Measurements from ENCODE around the gene COL6A2. TPM values are rescaled to one million over a fixed set of nuclear protein-coding genes. Genes with fewer than 3 reads are reported as not detected.

The COL6A2 gene
- total RNA-seq, 1 experiment from 2014 or later, result 111 TPM

GRCh38 chr21:46063227-46063626 is 34.7 kb upstream of the COL6A2 start:
- peaks cover 43% of the 10 kb centered on the region for H3K36me3 Mint-ChIP-seq
- H3K9me3 Mint-ChIP-seq, result peaks cover 52% of the 10 kb centered on the region
- H3K27me3 Mint-ChIP-seq (ENCODE audit: low read depth), result peaks cover 15% of the 10 kb centered on the region
- H3K4me3 Mint-ChIP-seq, result no peak overlapping the region
- H3K27ac Mint-ChIP-seq, result no peak overlapping the region
- TF ChIP-seq JAZF1 (CRISPR knock-in tag; IDR thresholded peaks at IDR 0.05) (no peak), ZNF416 (CRISPR knock-in tag; IDR thresholded peaks at IDR 0.05) (no peak), SMAD4 (CRISPR knock-in tag; IDR thresholded peaks at IDR 0.05) (no peak), GTF2I (CRISPR knock-in tag; conservative IDR thresholded peaks at IDR 0.05) (no peak), FOXK1 (CRISPR knock-in tag; IDR thresholded peaks at IDR 0.05) (no peak), HMGA2 (CRISPR knock-in tag; IDR thresholded peaks at IDR 0.05) (no peak), KAT7 (CRISPR knock-in tag; IDR thresholded peaks at IDR 0.05; ENCODE audit: borderline replicate concordance) (no peak), SMAD3 (CRISPR knock-in tag; IDR thresholded peaks at IDR 0.05; ENCODE audit: borderline replicate concordance) (no peak), ZSCAN18 (CRISPR knock-in tag; IDR thresholded peaks at IDR 0.05) (no peak), NFATC4 (CRISPR knock-in tag; IDR thresholded peaks at IDR 0.05) (no peak), CREM (CRISPR knock-in tag; IDR thresholded peaks at IDR 0.05) (no peak), E2F5 (CRISPR knock-in tag; IDR thresholded peaks at IDR 0.05) (no peak), ESRRA (CRISPR knock-in tag; IDR thresholded peaks at IDR 0.05; ENCODE audit: borderline replicate concordance) (no peak)
- TF ChIP-seq, protein P1, sequence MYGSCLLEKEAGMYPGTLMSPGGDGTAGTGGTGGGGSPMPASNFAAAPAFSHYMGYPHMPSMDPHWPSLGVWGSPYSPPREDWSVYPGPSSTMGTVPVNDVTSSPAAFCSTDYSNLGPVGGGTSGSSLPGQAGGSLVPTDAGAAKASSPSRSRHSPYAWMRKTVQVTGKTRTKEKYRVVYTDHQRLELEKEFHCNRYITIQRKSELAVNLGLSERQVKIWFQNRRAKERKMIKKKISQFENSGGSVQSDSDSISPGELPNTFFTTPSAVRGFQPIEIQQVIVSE (CRISPR knock-in tag; IDR thresholded peaks at IDR 0.05; ENCODE audit: borderline replicate concordance), result no peak
- TF ChIP-seq, protein P2, sequence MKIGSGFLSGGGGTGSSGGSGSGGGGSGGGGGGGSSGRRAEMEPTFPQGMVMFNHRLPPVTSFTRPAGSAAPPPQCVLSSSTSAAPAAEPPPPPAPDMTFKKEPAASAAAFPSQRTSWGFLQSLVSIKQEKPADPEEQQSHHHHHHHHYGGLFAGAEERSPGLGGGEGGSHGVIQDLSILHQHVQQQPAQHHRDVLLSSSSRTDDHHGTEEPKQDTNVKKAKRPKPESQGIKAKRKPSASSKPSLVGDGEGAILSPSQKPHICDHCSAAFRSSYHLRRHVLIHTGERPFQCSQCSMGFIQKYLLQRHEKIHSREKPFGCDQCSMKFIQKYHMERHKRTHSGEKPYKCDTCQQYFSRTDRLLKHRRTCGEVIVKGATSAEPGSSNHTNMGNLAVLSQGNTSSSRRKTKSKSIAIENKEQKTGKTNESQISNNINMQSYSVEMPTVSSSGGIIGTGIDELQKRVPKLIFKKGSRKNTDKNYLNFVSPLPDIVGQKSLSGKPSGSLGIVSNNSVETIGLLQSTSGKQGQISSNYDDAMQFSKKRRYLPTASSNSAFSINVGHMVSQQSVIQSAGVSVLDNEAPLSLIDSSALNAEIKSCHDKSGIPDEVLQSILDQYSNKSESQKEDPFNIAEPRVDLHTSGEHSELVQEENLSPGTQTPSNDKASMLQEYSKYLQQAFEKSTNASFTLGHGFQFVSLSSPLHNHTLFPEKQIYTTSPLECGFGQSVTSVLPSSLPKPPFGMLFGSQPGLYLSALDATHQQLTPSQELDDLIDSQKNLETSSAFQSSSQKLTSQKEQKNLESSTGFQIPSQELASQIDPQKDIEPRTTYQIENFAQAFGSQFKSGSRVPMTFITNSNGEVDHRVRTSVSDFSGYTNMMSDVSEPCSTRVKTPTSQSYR (CRISPR knock-in tag; IDR thresholded peaks at IDR 0.05), result no peak
- DNase-seq (ENCODE audit: low spot score) (no peak), ATAC-seq (no peak)
- ChIA-PET CTCF (no interaction called here), POLR2A (no interaction called here)
- peaks cover 23% of the 10 kb centered on the region for H3K4me1 Mint-ChIP-seq

GRCh38 chr21:46063734-46064680 is 33.9 kb upstream of the COL6A2 start:
- CTCF ChIA-PET, result interaction anchor here (1.4 kb wide), 1 partner anchor 47 kb away, joined by 3 read pairs; no protein-coding TSS in a partner anchor
- peaks cover 36% of the 10 kb centered on the region for H3K36me3 Mint-ChIP-seq
- H3K27me3 Mint-ChIP-seq (ENCODE audit: low read depth), result peaks cover 15% of the 10 kb centered on the region
- POLR2A ChIA-PET, result no interaction called here
- DNase-seq (ENCODE audit: low spot score) (no peak), ATAC-seq (no peak)
- peaks cover 23% of the 10 kb centered on the region for H3K4me1 Mint-ChIP-seq
- H3K27ac Mint-ChIP-seq, result no peak overlapping the region
- no peak overlapping the region for H3K4me3 Mint-ChIP-seq
- peaks cover 52% of the 10 kb centered on the region for H3K9me3 Mint-ChIP-seq
- TF ChIP-seq, protein P3, sequence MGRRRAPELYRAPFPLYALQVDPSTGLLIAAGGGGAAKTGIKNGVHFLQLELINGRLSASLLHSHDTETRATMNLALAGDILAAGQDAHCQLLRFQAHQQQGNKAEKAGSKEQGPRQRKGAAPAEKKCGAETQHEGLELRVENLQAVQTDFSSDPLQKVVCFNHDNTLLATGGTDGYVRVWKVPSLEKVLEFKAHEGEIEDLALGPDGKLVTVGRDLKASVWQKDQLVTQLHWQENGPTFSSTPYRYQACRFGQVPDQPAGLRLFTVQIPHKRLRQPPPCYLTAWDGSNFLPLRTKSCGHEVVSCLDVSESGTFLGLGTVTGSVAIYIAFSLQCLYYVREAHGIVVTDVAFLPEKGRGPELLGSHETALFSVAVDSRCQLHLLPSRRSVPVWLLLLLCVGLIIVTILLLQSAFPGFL (CRISPR knock-in tag; IDR thresholded peaks at IDR 0.05; ENCODE audit: borderline replicate concordance), result no peak
- TF ChIP-seq FOXK1 (CRISPR knock-in tag; IDR thresholded peaks at IDR 0.05), result no peak
- no peak for TF ChIP-seq ZNF416 (CRISPR knock-in tag; IDR thresholded peaks at IDR 0.05)
- TF ChIP-seq ZSCAN18 (CRISPR knock-in tag; IDR thresholded peaks at IDR 0.05), result no peak
- no peak for TF ChIP-seq IRF2 (CRISPR knock-in tag; IDR thresholded peaks at IDR 0.05; ENCODE audit: borderline replicate concordance, low read depth)
- TF ChIP-seq, protein P4, sequence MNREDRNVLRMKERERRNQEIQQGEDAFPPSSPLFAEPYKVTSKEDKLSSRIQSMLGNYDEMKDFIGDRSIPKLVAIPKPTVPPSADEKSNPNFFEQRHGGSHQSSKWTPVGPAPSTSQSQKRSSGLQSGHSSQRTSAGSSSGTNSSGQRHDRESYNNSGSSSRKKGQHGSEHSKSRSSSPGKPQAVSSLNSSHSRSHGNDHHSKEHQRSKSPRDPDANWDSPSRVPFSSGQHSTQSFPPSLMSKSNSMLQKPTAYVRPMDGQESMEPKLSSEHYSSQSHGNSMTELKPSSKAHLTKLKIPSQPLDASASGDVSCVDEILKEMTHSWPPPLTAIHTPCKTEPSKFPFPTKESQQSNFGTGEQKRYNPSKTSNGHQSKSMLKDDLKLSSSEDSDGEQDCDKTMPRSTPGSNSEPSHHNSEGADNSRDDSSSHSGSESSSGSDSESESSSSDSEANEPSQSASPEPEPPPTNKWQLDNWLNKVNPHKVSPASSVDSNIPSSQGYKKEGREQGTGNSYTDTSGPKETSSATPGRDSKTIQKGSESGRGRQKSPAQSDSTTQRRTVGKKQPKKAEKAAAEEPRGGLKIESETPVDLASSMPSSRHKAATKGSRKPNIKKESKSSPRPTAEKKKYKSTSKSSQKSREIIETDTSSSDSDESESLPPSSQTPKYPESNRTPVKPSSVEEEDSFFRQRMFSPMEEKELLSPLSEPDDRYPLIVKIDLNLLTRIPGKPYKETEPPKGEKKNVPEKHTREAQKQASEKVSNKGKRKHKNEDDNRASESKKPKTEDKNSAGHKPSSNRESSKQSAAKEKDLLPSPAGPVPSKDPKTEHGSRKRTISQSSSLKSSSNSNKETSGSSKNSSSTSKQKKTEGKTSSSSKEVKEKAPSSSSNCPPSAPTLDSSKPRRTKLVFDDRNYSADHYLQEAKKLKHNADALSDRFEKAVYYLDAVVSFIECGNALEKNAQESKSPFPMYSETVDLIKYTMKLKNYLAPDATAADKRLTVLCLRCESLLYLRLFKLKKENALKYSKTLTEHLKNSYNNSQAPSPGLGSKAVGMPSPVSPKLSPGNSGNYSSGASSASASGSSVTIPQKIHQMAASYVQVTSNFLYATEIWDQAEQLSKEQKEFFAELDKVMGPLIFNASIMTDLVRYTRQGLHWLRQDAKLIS (CRISPR knock-in tag; IDR thresholded peaks at IDR 0.05; ENCODE audit: borderline replicate concordance), result no peak
